HAP-1 (cell line): ENCODE data around the gene NRF1.
A peak's percentile ranks its signal among the peaks of the same experiment; 100 is the strongest.
"Not testable (repeated sequence)": the region's sequence is repeated elsewhere in the genome, so short reads cannot be mapped to it uniquely, and the experiment has no call there.

ENCODE experiments used
- DNase-seq, 2 experiments: peaks; one replicate each; pipeline ENCODE4 v3.0.0-alpha.2; 2016 to 2020; ENCODE audit warnings: low spot score in 2 of 2
- H3K27me3 ChIP-seq: fragments of 250-450 bp; sonication (Bioruptor Pico); 2 replicates; pipeline ENCODE4 v1.5.1; 2020; ENCODE audit warnings: low read depth, mild to moderate bottlenecking, moderate library complexity
- H3K36me3 ChIP-seq: fragments of 250-450 bp; sonication (Bioruptor Pico); replicated peaks from 2 replicates; pipeline ENCODE4 v1.5.1; 2020; ENCODE audit warnings: mild to moderate bottlenecking
- H3K4me1 ChIP-seq: fragments of 250-450 bp; sonication (Bioruptor Pico); 2 replicates; pipeline ENCODE4 v1.5.1; 2020; ENCODE audit warnings: mild to moderate bottlenecking
- H3K4me3 ChIP-seq: fragments of 250-450 bp; sonication (Bioruptor Pico); 2 replicates; pipeline ENCODE4 v1.5.1; 2020; ENCODE audit warnings: mild to moderate bottlenecking, moderate library complexity
- H3K9me3 ChIP-seq: fragments of 250-450 bp; sonication (Bioruptor Pico); 2 replicates; pipeline ENCODE4 v1.5.1; 2020; ENCODE audit warnings: mild to moderate bottlenecking, moderate library complexity
- in situ Hi-C: fragments of 300-500 bp; cut with MboI; formaldehyde crosslinking; loops from 3 replicates; pipeline ENCODE4 v1.14.3; 2020; ENCODE audit warnings: low sequenced_read_pairs, inconsistent platforms, mixed read lengths

Gene NRF1

GRCh38 chr7:129611246-129612111 is at the start of gene NRF1:
Gene NRF1, plus strand, starts transcription at chr7:129611720. Its CDS starts 45,632 bp downstream, at chr7:129657352.
- peaks cover 25% of the 10 kb centered on the region for H3K36me3 ChIP-seq
- H3K9me3 ChIP-seq: no peaks in the 10 kb centered on the region
- no peaks in the 10 kb centered on the region for H3K27me3 ChIP-seq
- peaks cover 34% of the 10 kb centered on the region for H3K4me1 ChIP-seq
- H3K4me3 ChIP-seq: peak within 1 kb of the TSS; percentile 66
- DNase-seq: peak; percentile 62 to 92
- in situ Hi-C loops: no loop called here

GRCh38 chr7:129566323-129566722 is 45.2 kb upstream of the NRF1 start:
- H3K4me3 ChIP-seq, DNase-seq, H3K4me1 ChIP-seq, H3K9me3 ChIP-seq, H3K36me3 ChIP-seq, in situ Hi-C loops, H3K27me3 ChIP-seq: not testable (repeated sequence)

- Histone ChIP-seq H3K36me3 (no peaks in the 10 kb centered on the region), H3K9me3 (no peaks in the 10 kb centered on the region; the same call in 1 of the 2 replicates), H3K4me3 (no peak overlapping the region), H3K27me3 (peaks cover 5% of the 10 kb centered on the region), H3K4me1 (no peaks in the 10 kb centered on the region)
- in situ Hi-C loops: no loop called here
- no peak for DNase-seq
Observed at GRCh38 chr7:129567377-129567776, 44.1 kb upstream of the NRF1 start.

- in situ Hi-C loops: no loop called here
- no peaks in the 10 kb centered on the region for H3K36me3 ChIP-seq
Observed at GRCh38 chr7:129568240-129568639, 43.3 kb upstream of the NRF1 start.

GRCh38 chr7:129569326-129569725 is 42.2 kb upstream of the NRF1 start:
- in situ Hi-C loops: no loop called here
- no peak overlapping the region for H3K4me3 ChIP-seq

More at GRCh38 chr7:129568240-129568639, 43.3 kb upstream of the NRF1 start:
- no peak for DNase-seq
- H3K4me1 ChIP-seq: no peaks in the 10 kb centered on the region
- H3K27me3 ChIP-seq: peaks cover 5% of the 10 kb centered on the region; the same call in 1 of the 2 replicates
- H3K4me3 ChIP-seq: no peak overlapping the region
- H3K9me3 ChIP-seq: no peaks in the 10 kb centered on the region; the same call in 1 of the 2 replicates

GRCh38 chr7:129569811-129570215 is 41.7 kb upstream of the NRF1 start:
- H3K36me3 ChIP-seq: no peaks in the 10 kb centered on the region
- no peak overlapping the region for H3K4me3 ChIP-seq
- no peak for DNase-seq
- in situ Hi-C loops: no loop called here
- no peaks in the 10 kb centered on the region for H3K4me1 ChIP-seq
- H3K9me3 ChIP-seq: no peaks in the 10 kb centered on the region
- H3K27me3 ChIP-seq: no peaks in the 10 kb centered on the region

More at GRCh38 chr7:129569326-129569725, 42.2 kb upstream of the NRF1 start:
- H3K4me1 ChIP-seq: no peaks in the 10 kb centered on the region
- no peaks in the 10 kb centered on the region for H3K27me3 ChIP-seq
- no peak for DNase-seq
- H3K9me3 ChIP-seq: no peaks in the 10 kb centered on the region
- H3K36me3 ChIP-seq: no peaks in the 10 kb centered on the region

GRCh38 chr7:129571201-129571600 is 40.3 kb upstream of the NRF1 start:
- Histone ChIP-seq H3K27me3 (no peaks in the 10 kb centered on the region), H3K4me1 (no peaks in the 10 kb centered on the region), H3K36me3 (no peaks in the 10 kb centered on the region), H3K4me3 (no peak overlapping the region), H3K9me3 (no peaks in the 10 kb centered on the region)
- in situ Hi-C loops: no loop called here
- DNase-seq: no peak

- DNase-seq: no peak
- no peaks in the 10 kb centered on the region for H3K36me3 ChIP-seq
- in situ Hi-C loops: no loop called here
- no peaks in the 10 kb centered on the region for H3K9me3 ChIP-seq
- no peak overlapping the region for H3K4me3 ChIP-seq
- H3K4me1 ChIP-seq: no peaks in the 10 kb centered on the region
- no peaks in the 10 kb centered on the region for H3K27me3 ChIP-seq
Observed at GRCh38 chr7:129572205-129572604, 39.3 kb upstream of the NRF1 start.

- H3K36me3 ChIP-seq: no peaks in the 10 kb centered on the region
- no peaks in the 10 kb centered on the region for H3K27me3 ChIP-seq
- no peak for DNase-seq
- no peak overlapping the region for H3K4me3 ChIP-seq
- in situ Hi-C loops: no loop called here
- H3K9me3 ChIP-seq: peaks cover 6% of the 10 kb centered on the region; the same call in 1 of the 2 replicates
- H3K4me1 ChIP-seq: no peaks in the 10 kb centered on the region
Observed at GRCh38 chr7:129574487-129574886, 37.0 kb upstream of the NRF1 start.

- no peak for DNase-seq
- in situ Hi-C loops: no loop called here
- H3K4me1 ChIP-seq: no peaks in the 10 kb centered on the region
- H3K9me3 ChIP-seq: peaks cover 6% of the 10 kb centered on the region; the same call in 1 of the 2 replicates
- no peaks in the 10 kb centered on the region for H3K36me3 ChIP-seq
- no peak overlapping the region for H3K4me3 ChIP-seq
- no peaks in the 10 kb centered on the region for H3K27me3 ChIP-seq
Observed at GRCh38 chr7:129575699-129576098, 35.8 kb upstream of the NRF1 start.

GRCh38 chr7:129576138-129576537 is 35.4 kb upstream of the NRF1 start:
- Histone ChIP-seq H3K4me1 (no peaks in the 10 kb centered on the region), H3K9me3 (peaks cover 6% of the 10 kb centered on the region; the same call in 1 of the 2 replicates), H3K4me3 (no peak overlapping the region), H3K27me3 (no peaks in the 10 kb centered on the region), H3K36me3 (no peaks in the 10 kb centered on the region)
- in situ Hi-C loops: no loop called here
- DNase-seq: no peak

- peaks cover 6% of the 10 kb centered on the region; the same call in 1 of the 2 replicates for H3K9me3 ChIP-seq
- no peaks in the 10 kb centered on the region for H3K36me3 ChIP-seq
- no peaks in the 10 kb centered on the region for H3K4me1 ChIP-seq
- H3K27me3 ChIP-seq: no peaks in the 10 kb centered on the region
- in situ Hi-C loops: no loop called here
- no peak overlapping the region for H3K4me3 ChIP-seq
- no peak for DNase-seq
Observed at GRCh38 chr7:129578829-129579228, 32.7 kb upstream of the NRF1 start.

GRCh38 chr7:129586179-129586578 is 25.3 kb upstream of the NRF1 start:
- H3K4me1 ChIP-seq, H3K27me3 ChIP-seq, H3K36me3 ChIP-seq, in situ Hi-C loops, H3K4me3 ChIP-seq, DNase-seq: not testable (repeated sequence)
- H3K9me3 ChIP-seq: peaks cover 21% of the 10 kb centered on the region

- in situ Hi-C loops: no loop called here
- no peak for DNase-seq
- no peaks in the 10 kb centered on the region for H3K27me3 ChIP-seq
- H3K36me3 ChIP-seq: no peaks in the 10 kb centered on the region
- H3K4me3 ChIP-seq: no peak overlapping the region
- H3K4me1 ChIP-seq: no peaks in the 10 kb centered on the region
- peaks cover 21% of the 10 kb centered on the region for H3K9me3 ChIP-seq
Observed at GRCh38 chr7:129588268-129588667, 23.3 kb upstream of the NRF1 start.
